SK-N-MC (cell line): ENCODE results near the gene CD58.

Source experiments
- DNase-seq: peaks from one replicate; pipeline ENCODE4 v3.0.0-alpha.2; 2011; ENCODE audit warnings: low read depth, low spot score
- H3K27ac ChIP-seq: fragments of 200-600 bp; sonication (generic); 2 replicates; pipeline ENCODE4 v1.5.1; 2016; ENCODE audit warnings: mixed run types
- H3K36me3 ChIP-seq: fragments of 200-600 bp; sonication (generic); 2 replicates; pipeline ENCODE4 v1.6.1; 2017; ENCODE audit warnings: antibody characterized with exemption, low read length, mixed read lengths; ENCODE audit not compliant: insufficient read depth
- H3K4me3 ChIP-seq: fragments of 200-600 bp; sonication (generic); 2 replicates; pipeline ENCODE4 v1.5.1; 2016
- H3K9ac ChIP-seq: fragments of 200-600 bp; sonication (generic); 2 replicates; pipeline ENCODE4 v1.8.0; 2017; ENCODE audit warnings: mixed run types, mixed read lengths; ENCODE audit not compliant: insufficient read length
- H3K9me3 ChIP-seq: fragments of 200-600 bp; sonication (generic); 2 replicates; pipeline ENCODE4 v1.6.1; 2017; ENCODE audit warnings: low read depth, mild to moderate bottlenecking, antibody characterized with exemption, low read length, moderate library complexity, mixed read lengths
- EZH2 ChIP-seq: fragments of 200-600 bp; sonication (generic); IDR thresholded peaks from one replicate; pipeline ENCODE4 v1.6.1; 2017; ENCODE audit warnings: antibody characterized with exemption
- FOXP2 ChIP-seq: optimal IDR thresholded peaks from 2 replicates; pipeline ENCODE3; 2011; ENCODE audit warnings: mild to moderate bottlenecking, moderate library complexity; ENCODE audit not compliant: insufficient read depth; ENCODE audit errors: extremely low read length, control extremely low read depth
- POLR2AphosphoS5 ChIP-seq: IDR thresholded peaks from 2 replicates; pipeline ENCODE4 v1.6.1; 2012; ENCODE audit warnings: mild to moderate bottlenecking, low read depth, low read length, borderline replicate concordance

The CD58 gene

GRCh38 chr1:116465477-116465844, 105.4 kb downstream of the CD58 start:
- no peaks in the 10 kb centered on the region for H3K36me3 ChIP-seq
- TF ChIP-seq FOXP2, result no peak
- TF ChIP-seq POLR2AphosphoS5, result no peak
- TF ChIP-seq EZH2, result no peak
- no peaks in the 10 kb centered on the region for H3K9me3 ChIP-seq
- DNase-seq, result no peak
- H3K4me3 ChIP-seq, result no peak overlapping the region
- H3K27ac ChIP-seq, result no peak overlapping the region; the same call in 1 of the 2 replicates
- no peak overlapping the region for H3K9ac ChIP-seq
